Astrocyte (in vitro differentiated cells and primary cell): ENCODE data around the gene ZNF532. TPM values are rescaled to one million over a fixed set of nuclear protein-coding genes. Genes with fewer than 3 reads are reported as not detected.
A peak's percentile ranks its signal among the peaks of the same experiment; 100 is the strongest.

Experiments used
- DNase-seq: peaks from one replicate; pipeline ENCODE4 v3.0.0-alpha.2; 2010; ENCODE audit warnings: low read depth
- FAIRE-seq: peaks from 2 replicates; lab custom pipeline; 2011; peaks lifted over from hg19 to GRCh38; lab: Jason Lieb, UNC
- H2AFZ ChIP-seq: 2 replicates; pipeline ENCODE4 v1.6.0; 2012; ENCODE audit warnings: low read depth, low read length, inconsistent platforms
- H3K27ac ChIP-seq: 2 replicates; pipeline ENCODE4 v1.5.1; 2011; ENCODE audit warnings: low read depth, low read length, inconsistent platforms
- H3K27me3 ChIP-seq: 2 replicates; pipeline ENCODE4 v1.6.0; 2011; ENCODE audit warnings: low read length, inconsistent platforms; ENCODE audit not compliant: insufficient read depth
- H3K36me3 ChIP-seq: 2 replicates; pipeline ENCODE4 v1.5.1; 2011; ENCODE audit warnings: low read length, inconsistent platforms; ENCODE audit not compliant: insufficient read depth
- H3K4me1 ChIP-seq: 2 replicates; pipeline ENCODE4 v1.5.1; 2011; ENCODE audit warnings: low read length, inconsistent platforms; ENCODE audit not compliant: insufficient read depth
- H3K4me2 ChIP-seq: 2 replicates; pipeline ENCODE4 v1.6.0; 2012; ENCODE audit warnings: low read length, inconsistent platforms
- H3K4me3 ChIP-seq: 2 replicates; pipeline ENCODE4 v1.5.1; 2011; ENCODE audit warnings: low read depth, mild to moderate bottlenecking, low read length, inconsistent platforms; ENCODE audit not compliant: insufficient read depth
- H3K79me2 ChIP-seq: 2 replicates; pipeline ENCODE4 v1.6.0; 2012; ENCODE audit warnings: mild to moderate bottlenecking, low read length, inconsistent platforms; ENCODE audit not compliant: insufficient read depth
- H3K9ac ChIP-seq: 2 replicates; pipeline ENCODE4 v1.6.0; 2012; ENCODE audit warnings: mild to moderate bottlenecking, low read length, inconsistent platforms
- H3K9me3 ChIP-seq: 2 replicates; pipeline ENCODE4 v1.5.1; 2012; ENCODE audit warnings: low read depth, mild to moderate bottlenecking, low read length, inconsistent platforms; ENCODE audit not compliant: insufficient read depth
- H4K20me1 ChIP-seq: 2 replicates; pipeline ENCODE4 v1.6.0; 2012; ENCODE audit warnings: low read length, inconsistent platforms; ENCODE audit not compliant: insufficient read depth
- H3K27ac Mint-ChIP-seq: one replicate; pipeline ENCODE4 v1.8.0; 2021; ENCODE audit warnings: mild to moderate bottlenecking, mixed read lengths; ENCODE audit not compliant: unreplicated experiment
- H3K27me3 Mint-ChIP-seq: one replicate; pipeline ENCODE4 v1.8.0; 2021; ENCODE audit warnings: low read depth, mixed read lengths; ENCODE audit not compliant: unreplicated experiment
- H3K36me3 Mint-ChIP-seq: one replicate; pipeline ENCODE4 v1.8.0; 2021; ENCODE audit warnings: low read depth, mixed read lengths; ENCODE audit not compliant: unreplicated experiment
- H3K4me1 Mint-ChIP-seq: one replicate; pipeline ENCODE4 v1.8.0; 2021; ENCODE audit warnings: low read depth, mixed read lengths; ENCODE audit not compliant: unreplicated experiment
- H3K4me3 Mint-ChIP-seq: one replicate; pipeline ENCODE4 v1.8.0; 2021; ENCODE audit warnings: mild to moderate bottlenecking, moderate library complexity, mixed read lengths; ENCODE audit not compliant: unreplicated experiment
- H3K9me3 Mint-ChIP-seq: one replicate; pipeline ENCODE4 v1.8.0; 2021; ENCODE audit warnings: mild to moderate bottlenecking, mixed read lengths; ENCODE audit not compliant: unreplicated experiment
- CTCF ChIP-seq: IDR thresholded peaks from 2 replicates; pipeline ENCODE4 v1.5.1; 2011; ENCODE audit warnings: low read depth, mild to moderate bottlenecking, inconsistent platforms, low read length, moderate library complexity; ENCODE audit not compliant: insufficient read depth
- EZH2 ChIP-seq: IDR thresholded peaks from 2 replicates; pipeline ENCODE4 v1.6.1; 2012; ENCODE audit warnings: mild to moderate bottlenecking, low read length, inconsistent platforms; ENCODE audit not compliant: insufficient read depth
- total RNA-seq: library from RNA; stranded (reverse); gene quantifications from 2 replicates; pipeline ENCODE4 v1.2.1, GENCODE V29; 2021

Gene ZNF532
- total RNA-seq, 1 donor from 2014 or later = 135 TPM

GRCh38 chr18:58952858-58953257, 88.2 kb downstream of the ZNF532 start:
- Mint-ChIP-seq H3K36me3 (peaks cover 19% of the 10 kb centered on the region), H3K4me1 (peaks cover 27% of the 10 kb centered on the region), H3K4me3 (no peak overlapping the region), H3K27me3 (no peaks in the 10 kb centered on the region), H3K27ac (peak overlapping the region; percentile 91), H3K9me3 (no peaks in the 10 kb centered on the region)
- DNase-seq (peak; percentile 57), FAIRE-seq (peak; percentile 39)
- H3K9ac ChIP-seq = no peak overlapping the region
- no peak overlapping the region for H2AFZ ChIP-seq
- peaks cover 23% of the 10 kb centered on the region for H3K36me3 ChIP-seq
- H3K79me2 ChIP-seq = peaks cover 4% of the 10 kb centered on the region
- no peaks in the 10 kb centered on the region for H3K27me3 ChIP-seq
- no peak for TF ChIP-seq EZH2
- no peak for TF ChIP-seq CTCF
- no peak overlapping the region for H3K27ac ChIP-seq
- peaks cover 6% of the 10 kb centered on the region for H4K20me1 ChIP-seq
- H3K9me3 ChIP-seq = no peaks in the 10 kb centered on the region
- H3K4me2 ChIP-seq = peak overlapping the region; percentile 14
- peaks cover 7% of the 10 kb centered on the region for H3K4me1 ChIP-seq
- no peak overlapping the region for H3K4me3 ChIP-seq

GRCh38 chr18:58953627-58954026, 89.0 kb downstream of the ZNF532 start:
- Mint-ChIP-seq H3K9me3 (no peaks in the 10 kb centered on the region), H3K27ac (peak overlapping the region; percentile 13), H3K36me3 (peaks cover 22% of the 10 kb centered on the region), H3K27me3 (no peaks in the 10 kb centered on the region), H3K4me1 (peaks cover 30% of the 10 kb centered on the region), H3K4me3 (no peak overlapping the region)
- Histone ChIP-seq H4K20me1 (peaks cover 6% of the 10 kb centered on the region), H2AFZ (no peak overlapping the region), H3K4me2 (no peak overlapping the region), H3K9me3 (no peaks in the 10 kb centered on the region), H3K4me1 (peaks cover 7% of the 10 kb centered on the region), H3K27ac (no peak overlapping the region), H3K79me2 (peaks cover 6% of the 10 kb centered on the region), H3K9ac (no peak overlapping the region), H3K4me3 (no peak overlapping the region), H3K36me3 (peaks cover 22% of the 10 kb centered on the region), H3K27me3 (no peaks in the 10 kb centered on the region)
- FAIRE-seq (no peak), DNase-seq (no peak)
- TF ChIP-seq CTCF = no peak
- TF ChIP-seq EZH2 = no peak

GRCh38 chr18:58955001-58955400, 90.3 kb downstream of the ZNF532 start:
- no peak overlapping the region for H3K4me2 ChIP-seq
- Mint-ChIP-seq H3K4me3 (no peak overlapping the region), H3K36me3 (peaks cover 26% of the 10 kb centered on the region), H3K27me3 (no peaks in the 10 kb centered on the region), H3K27ac (no peak overlapping the region), H3K4me1 (peaks cover 34% of the 10 kb centered on the region), H3K9me3 (no peaks in the 10 kb centered on the region)
- H3K9me3 ChIP-seq = no peaks in the 10 kb centered on the region
- H3K9ac ChIP-seq = no peak overlapping the region
- DNase-seq (no peak), FAIRE-seq (no peak)
- peaks cover 24% of the 10 kb centered on the region for H3K36me3 ChIP-seq
- H4K20me1 ChIP-seq = peaks cover 6% of the 10 kb centered on the region
- H2AFZ ChIP-seq = no peak overlapping the region
- TF ChIP-seq EZH2 (no peak), CTCF (no peak)
- peaks cover 7% of the 10 kb centered on the region for H3K4me1 ChIP-seq
- H3K79me2 ChIP-seq = peaks cover 6% of the 10 kb centered on the region
- H3K27ac ChIP-seq = no peak overlapping the region
- H3K27me3 ChIP-seq = no peaks in the 10 kb centered on the region
- no peak overlapping the region for H3K4me3 ChIP-seq
